Uterine smooth muscle cell (primary cell): ENCODE data around the gene TP53BP2. TPM values are rescaled to one million over a fixed set of nuclear protein-coding genes. Genes with fewer than 3 reads are reported as not detected.

ENCODE experiments used
- total RNA-seq: library from RNA; depleted of rRNA; stranded (reverse); fragments of >200 nt; gene quantifications from 2 replicates; pipeline ENCODE4 v1.2.3, GENCODE V29; 2014

Gene TP53BP2
- total RNA-seq: 47.1 and 65.3 TPM in 2 replicates

GRCh38 chr1:223845810-223846682, at the start of gene TP53BP2:
Gene TP53BP2, minus strand, starts transcription at chr1:223845947. Its CDS starts 267 bp downstream, at chr1:223845680.

Other genes starting within 250 kb of the TP53BP2 start
- gene CAPN8, start 180.2 kb downstream of the TP53BP2 start, total RNA-seq: under 0.01 TPM in 1 of 2 replicates, not detected in the other
- gene CAPN2, start 133.4 kb downstream of the TP53BP2 start, total RNA-seq: 471 and 668 TPM in 2 replicates